ENCODE measurements around the gene CTTN.
A peak's percentile ranks its signal among the peaks of the same experiment; 100 is the strongest.

The CTTN gene

DNA sequence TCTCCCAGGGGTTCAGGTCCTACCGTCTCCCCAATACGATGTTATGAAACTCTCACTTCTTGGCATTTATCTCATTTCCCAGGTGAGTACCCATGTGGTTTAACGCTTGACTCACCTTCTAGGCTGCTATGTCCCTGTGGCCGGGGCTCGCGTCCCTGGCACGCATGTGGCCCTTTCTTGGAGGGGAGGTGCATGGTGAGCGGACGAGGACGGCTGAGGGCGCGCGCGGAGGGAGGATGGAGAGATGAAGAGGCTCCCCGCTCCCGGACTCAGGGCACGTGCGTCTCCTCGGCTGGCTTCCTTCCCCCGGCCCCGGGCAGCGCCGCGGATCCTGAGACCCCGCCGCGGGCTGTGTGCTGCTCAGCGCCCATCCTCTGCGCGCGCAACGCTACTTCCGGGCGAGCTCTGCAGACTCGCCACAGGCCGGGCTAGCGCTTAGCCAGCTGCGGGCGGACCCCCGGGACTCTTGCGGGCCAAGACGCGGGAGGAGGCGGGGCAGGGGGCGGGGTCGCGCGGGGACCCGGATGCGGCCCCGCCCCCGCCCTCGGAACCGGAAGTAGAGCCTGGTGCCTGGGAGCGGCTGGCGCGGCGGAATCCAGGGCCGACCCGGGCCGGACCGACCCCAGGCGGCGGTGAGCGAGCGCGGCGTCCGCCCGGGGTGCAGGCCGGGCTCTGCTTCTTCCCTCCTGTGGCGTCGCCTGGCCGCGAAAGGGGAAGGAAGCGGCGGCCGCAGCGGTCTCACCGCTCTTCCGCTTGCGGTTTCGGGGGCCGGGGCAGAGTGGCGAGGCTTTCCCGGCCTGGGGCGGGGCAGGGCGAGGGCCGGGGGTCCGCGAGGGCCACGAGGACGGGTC, at the start of gene CTTN:
CTTN (plus strand) TSS at position 547 of the 851 bp plus-strand sequence. CDS start 8,769 bp downstream, outside the sequence.
- DNase-seq (ENCODE audit: low read depth): peak; percentile 57

DNA sequence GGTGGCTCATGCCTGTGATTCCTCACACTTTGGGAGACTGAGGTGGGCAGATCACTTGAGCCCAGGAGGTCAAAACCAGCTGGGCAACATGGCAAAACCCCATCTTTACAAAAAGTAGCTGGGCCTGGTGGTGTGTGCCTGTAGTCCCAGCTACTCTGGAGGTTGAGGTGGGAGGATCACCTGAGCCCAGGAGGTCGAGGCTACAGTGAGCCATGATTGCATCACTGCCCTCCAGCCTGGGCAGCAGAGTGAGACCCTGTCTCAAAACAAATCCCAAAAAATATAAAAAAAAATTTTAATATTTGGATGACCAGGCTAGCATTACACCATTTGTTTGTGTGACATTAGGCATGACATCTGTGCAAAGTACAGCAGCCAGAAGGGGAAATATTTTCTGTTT, 49.7 kb upstream of the CTTN start:
- DNase-seq (ENCODE audit: low read depth): no peak

DNA sequence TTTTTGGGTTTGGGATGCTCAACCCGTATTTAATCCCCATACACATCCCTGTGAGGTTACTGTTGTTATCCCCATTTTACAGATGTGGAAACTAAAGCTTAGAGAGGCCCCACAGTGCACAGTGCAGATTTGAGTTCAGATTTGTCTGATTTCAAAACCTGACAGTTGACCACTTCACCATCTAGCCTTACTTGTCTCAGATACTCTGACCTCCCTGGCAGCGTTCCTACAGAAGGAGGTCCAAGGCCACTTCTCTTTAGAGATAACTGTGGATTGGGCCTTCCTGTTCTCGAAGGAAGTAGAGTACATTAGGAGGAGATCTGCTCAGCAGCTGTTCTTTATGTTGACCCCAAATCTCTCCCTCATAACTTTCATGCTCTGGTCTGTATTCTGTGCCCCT, 46.7 kb upstream of the CTTN start:
- no peak for DNase-seq (ENCODE audit: low read depth)

DNA sequence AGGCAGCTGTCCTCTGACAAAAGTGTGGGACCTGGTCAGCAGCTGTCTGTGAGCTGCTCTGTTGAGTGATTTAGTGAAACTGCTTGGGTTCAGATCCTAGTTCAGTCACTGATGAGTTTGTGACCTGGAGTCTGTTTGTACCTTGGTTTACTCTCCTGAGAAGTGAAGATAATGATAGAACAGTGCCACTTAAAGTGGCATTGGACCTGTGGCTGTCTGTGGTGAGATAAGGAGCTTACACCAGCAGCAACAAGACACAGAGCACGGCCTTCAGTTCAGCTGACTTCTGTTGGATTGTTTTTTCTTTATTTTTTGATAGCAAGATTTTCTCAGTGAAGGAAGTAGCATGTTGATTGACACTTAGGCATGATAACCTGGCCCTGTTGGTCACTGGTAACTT, 46.2 kb upstream of the CTTN start:
- no peak for DNase-seq (ENCODE audit: low read depth)

DNA sequence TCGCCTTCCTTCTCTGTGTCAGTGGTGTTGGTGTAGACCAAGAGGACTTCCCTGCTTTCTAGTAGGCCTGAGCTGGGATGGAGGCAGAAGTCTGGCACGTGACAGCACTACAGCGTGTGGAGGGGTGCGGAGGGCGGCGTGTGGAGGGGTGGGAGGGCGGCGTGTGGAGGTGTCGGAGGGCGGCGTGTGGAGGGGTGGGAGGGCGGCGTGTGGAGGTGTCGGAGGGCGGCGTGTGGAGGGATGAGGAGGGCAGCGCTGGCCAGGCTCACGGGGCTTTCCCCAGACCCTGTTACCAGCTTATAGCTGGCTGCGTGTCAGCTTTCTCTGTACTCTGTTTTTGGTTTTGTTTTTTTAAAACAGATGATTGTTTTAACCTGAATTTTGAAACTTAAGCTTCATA, 45.7 kb upstream of the CTTN start:
- DNase-seq (ENCODE audit: low read depth): no peak

DNA sequence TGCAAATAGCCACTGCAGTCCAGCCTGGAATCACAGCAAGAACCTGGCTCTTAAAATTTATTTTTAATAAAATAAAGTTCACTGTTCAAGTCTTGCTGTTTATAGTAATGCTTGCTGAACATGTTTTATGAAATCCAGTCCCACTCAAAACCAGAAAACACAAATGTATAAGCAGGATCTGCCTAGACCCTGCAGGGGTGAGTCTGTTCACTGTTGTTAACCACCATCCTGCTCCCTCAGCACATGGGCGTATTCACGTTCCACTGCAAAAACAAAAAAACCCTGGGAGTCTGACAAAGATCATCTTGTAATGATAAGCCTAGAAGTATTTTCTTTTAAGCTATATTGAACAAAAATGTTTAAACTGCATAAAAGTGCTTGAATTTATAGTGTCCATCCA, 45.0 kb upstream of the CTTN start:
- no peak for DNase-seq (ENCODE audit: low read depth)

DNA sequence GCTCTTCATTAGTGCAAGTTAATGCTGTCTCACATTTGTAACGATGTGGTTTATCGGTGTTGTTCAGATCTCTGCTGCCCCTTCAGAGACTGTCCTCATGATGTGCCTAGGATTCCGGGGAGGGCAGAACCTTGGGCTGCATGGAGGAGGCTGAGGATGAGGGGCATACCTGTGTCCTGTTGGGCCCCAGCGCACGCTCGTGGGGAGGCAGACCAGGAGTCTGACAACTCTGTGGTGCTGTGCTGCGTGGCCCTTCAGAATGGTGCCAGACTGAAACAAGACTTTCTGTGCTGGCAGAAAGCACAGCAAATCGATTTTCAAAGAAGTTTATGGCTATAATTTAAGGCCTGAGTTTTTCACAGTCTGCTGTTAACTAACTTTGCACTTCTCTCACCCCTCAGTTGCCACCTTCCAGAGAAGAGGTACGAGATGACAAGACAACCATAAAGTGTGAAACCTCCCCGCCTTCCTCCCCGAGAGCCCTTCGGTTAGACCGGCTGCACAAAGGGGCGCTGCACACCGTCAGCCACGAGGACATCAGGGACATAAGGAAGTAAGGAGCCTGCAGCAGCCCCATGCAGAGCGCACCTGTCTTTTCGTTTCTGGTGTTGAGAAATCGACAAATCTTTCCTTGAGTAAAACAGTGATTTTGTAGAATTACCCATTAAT, 44.3 kb upstream of the CTTN start:
- no peak for DNase-seq (ENCODE audit: low read depth)

DNA sequence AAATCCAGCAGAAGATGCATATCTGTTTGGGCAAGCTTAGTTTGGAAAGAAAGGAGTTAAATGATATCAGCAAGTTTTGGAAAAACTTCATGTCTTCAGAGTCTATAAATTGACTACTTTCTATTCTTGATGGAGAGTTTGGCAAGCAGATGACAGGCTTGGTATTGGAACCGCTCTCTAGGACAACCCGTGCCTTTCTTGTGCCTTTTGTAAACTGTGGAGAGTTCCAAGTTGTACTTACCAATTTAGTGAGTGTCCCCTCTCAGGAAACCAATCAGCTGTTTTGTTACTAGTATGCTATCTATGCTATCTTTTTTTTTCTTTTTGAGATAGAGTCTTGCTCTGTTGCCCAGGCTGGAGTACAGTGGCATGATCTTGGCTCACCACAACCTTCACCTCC, 43.7 kb upstream of the CTTN start:
- DNase-seq (ENCODE audit: low read depth): no peak

DNA sequence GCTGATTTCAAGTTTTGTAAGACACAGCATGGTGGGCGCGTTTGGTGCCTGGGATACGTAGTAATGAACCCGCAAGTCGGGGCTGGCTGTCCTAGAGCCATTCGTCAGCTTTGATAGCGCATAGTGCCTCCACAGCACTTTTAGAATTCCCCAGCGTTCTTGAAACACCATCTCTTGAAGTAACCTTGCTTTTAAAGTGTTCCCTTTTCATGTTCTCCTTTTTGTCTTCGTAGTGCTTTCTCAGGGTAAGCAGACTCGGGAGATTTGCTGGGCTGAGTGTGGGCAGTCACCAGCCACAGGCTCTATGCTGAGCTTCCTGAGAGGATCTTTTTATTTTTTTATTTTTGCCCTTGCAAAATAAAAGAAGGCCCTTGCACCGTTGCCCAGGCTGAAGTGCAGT, 39.6 kb upstream of the CTTN start:
- DNase-seq (ENCODE audit: low read depth): no peak

DNA sequence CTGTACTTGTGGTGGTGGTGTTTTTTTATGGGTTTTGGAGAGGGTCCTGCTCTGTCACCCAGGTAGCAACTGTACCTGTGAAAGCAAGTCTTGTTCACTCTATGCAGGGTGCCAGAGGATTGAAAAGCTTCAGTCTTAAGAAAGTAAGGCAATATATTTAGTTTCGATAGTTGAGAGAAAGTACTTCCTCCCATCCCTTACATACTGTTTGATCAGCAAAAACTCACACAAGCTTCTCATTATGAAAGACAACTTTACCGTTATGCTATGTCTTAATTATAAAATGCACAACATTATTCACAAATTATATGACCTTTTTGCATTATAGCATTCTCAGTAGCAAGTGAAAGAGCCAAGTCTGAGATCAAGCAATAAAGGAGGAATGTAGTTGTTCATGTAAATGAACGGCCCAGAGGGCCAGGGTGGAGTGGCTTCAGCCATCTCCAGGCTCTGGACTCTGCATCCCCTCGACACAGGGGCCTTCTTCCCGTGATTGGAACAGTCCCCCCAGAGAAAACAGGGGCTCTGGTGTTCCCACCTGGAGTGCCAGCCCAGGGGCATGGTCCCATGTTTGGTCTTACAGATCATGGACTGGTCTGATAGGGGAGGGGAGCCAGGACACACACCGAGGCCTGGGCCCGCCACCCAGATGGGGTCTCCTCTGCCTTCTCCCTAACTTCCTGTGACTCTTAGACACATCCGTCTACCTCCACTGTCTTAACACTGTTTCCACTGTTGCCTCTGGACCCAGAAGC, 38.7 kb upstream of the CTTN start:
- DNase-seq (ENCODE audit: low read depth): no peak

DNA sequence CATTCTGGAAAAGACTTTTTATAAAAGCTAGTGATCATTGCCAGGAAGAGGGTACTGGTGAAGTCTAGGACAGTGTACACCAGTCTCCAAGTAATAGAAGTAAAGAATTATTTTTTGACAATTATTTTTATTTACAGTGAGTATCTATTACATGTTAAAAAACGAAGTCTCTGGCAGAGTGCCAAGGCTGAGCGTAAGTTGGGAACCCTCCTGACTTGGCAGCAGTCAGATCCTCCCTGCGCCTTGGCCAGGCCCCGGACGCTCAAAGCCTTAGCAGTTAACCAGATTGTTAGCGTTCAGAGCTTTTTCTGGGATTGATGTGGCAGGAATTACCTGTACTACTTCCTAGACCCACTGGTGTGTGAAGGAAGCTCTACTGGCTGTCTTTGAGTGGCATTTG, 38.1 kb upstream of the CTTN start:
- DNase-seq (ENCODE audit: low read depth): no peak

DNA sequence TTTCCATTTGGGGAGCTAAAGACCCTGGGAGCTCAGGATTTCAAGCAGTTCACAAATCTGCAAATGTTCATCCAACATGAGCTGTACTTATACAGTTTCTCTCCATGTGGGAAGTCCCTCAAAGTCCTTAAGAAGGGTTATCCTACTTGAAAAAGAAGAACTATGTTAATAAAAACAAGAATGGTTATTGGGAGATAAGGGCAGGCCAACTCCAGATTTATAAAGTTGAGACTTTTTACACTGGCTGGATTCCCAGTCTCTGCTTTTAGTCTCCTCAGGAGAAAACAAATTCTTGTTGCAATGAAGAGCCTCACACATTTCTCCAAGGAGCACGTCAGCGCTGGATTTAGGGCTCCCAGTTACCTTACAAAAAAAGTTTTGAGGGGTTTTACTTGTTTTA, 34.2 kb upstream of the CTTN start:
- DNase-seq (ENCODE audit: low read depth): no peak

DNA sequence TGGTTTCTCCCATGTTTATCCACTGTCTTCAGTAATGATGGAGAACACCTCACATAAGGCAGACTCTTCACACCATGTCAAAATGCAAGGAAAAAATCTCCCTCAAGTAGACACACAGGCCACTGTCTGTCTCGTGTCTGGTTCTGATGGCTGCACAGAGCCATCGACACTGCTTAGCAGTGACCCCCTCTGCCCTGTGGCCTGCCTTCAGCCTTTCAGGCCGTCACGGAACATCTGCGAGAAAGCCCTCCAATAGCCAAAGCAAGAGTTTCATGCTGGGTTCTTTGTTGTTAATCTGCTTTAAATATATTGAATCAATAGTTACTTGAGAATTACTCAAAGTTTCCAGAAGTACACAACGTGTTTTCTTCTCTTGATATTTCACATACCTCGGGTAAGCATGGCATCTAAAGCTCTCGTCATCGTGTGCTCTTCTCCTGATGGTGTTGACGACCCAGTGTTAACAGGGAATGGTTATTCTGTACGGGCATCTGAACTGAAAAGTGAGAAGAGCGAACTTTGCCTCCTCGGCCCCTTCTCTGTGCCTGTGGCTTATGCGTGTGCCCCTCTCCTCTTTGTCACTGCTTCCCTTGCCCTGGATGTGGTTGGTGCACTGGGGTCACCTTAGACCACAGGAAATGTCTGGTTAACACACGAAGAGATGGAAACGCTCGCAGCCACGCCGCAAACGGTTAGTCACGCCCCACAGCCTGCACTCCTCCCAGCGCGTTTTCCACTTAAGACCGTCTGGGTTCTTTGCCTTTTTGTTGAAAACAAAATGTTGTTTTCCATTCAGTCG, 33.4 kb upstream of the CTTN start:
- peak; percentile 43 for DNase-seq (ENCODE audit: low read depth)

DNA sequence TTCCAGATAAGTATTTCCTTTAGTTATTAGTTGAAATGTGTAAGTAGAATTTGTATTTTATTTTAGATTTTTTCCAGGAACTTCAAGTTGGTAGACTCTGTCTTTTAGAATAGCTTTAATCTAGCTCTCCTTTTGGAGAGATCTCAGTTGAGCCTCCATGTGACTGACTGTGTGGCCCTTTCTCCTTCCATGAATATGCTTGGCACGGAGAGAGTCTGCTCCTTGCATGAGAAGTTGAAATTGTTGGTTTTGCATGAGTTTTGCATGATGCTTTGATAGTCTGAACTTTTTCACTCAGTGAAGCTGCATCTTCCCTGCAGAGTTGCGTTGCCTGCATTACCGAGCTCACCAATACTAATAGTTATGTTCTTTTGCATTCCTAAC, 32.8 kb upstream of the CTTN start:
- no peak for DNase-seq (ENCODE audit: low read depth)

DNA sequence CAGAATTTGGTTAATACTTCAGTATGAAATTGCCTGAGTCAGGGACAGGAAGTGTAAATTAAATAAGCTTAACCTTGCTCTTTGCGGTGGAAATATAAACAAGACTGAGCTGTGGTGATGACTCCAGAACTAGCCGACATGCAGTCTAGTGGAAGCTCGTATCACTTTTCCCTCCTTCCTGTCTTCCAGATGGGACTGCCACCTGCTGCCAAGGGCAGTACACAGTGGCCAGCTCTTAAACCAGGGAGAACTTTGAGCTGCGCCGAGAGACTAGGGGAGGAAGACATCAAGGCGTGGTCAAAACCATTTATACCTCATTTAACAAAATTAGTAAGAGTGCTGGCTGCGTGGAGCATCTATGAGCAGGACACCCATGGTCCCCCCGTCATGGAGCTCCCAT, 31.3 kb upstream of the CTTN start:
- no peak for DNase-seq (ENCODE audit: low read depth)

DNA sequence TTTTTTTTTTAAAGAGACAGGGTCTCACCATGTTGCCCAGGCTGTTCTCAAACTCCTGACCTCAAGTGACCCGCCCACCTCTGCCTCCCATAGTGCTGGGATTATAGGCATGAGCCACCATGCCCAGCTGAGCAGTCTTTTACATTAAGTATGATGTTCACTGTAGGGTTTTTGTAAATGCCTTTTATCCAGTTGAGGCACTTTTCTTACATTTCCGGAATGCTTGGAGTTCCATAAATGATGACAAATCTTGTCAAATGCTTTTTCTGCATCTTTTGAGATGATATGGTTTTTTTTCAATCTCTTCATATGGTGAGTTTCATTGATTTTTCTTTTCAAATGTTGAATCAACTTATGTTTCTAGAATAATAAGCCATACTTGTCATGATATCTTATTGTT, 29.4 kb upstream of the CTTN start:
- no peak for DNase-seq (ENCODE audit: low read depth)

DNA sequence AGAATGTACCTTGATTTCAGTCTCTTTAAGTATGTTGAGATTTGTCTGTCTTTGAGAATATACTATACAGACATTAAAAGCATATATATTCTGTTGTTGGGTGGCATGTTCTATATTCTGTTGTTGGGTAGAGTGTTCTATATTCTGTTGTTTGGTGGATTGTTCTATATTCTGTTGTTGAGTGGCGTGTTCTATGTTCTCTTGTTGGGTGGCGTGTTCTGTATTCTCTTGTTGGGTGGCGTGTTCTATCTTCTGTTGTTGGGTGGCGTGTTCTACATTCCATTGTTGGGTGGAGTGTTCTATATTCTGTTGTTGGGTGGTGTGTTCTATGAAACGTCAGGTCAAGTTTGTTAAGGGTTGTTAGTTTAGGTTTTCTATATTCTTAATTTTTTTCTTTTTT, 27.1 kb upstream of the CTTN start:
- DNase-seq (ENCODE audit: low read depth): no peak

DNA sequence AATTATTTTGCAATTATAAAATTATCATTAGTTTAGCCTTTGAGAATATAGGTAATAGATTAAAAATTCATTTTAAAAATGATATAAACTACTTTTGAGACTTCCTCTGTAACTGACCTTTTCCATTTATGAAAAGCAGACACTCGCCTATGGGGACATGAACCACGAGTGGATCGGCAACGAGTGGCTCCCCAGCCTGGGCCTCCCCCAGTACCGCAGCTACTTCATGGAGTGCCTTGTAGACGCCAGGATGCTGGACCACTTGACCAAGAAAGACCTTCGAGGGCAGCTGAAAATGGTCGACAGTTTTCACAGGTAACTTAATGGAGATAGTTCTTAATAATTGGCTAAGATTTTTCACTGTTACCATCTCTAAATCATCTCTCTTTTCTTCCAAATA, 26.3 kb upstream of the CTTN start:
- no peak for DNase-seq (ENCODE audit: low read depth)

DNA sequence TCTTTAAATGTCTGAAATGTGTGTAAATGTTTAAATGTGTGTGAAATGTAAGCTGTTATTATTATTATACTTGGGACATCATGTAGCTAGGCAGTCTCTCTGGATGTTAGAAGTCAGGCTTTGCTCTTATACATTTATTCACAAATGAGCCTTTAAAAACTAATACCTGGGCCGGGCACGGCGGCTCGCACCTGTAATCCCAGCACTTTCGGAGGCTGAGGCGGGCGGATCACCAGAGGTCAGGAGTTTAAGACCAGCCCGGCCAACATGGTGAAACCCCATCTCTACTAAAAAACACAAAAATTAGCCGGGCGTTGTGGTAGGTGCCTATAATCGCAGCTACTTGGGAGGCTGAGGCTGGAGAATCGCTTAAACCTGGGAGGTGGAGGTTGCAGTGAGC, 21.7 kb upstream of the CTTN start:
- DNase-seq (ENCODE audit: low read depth): no peak

DNA sequence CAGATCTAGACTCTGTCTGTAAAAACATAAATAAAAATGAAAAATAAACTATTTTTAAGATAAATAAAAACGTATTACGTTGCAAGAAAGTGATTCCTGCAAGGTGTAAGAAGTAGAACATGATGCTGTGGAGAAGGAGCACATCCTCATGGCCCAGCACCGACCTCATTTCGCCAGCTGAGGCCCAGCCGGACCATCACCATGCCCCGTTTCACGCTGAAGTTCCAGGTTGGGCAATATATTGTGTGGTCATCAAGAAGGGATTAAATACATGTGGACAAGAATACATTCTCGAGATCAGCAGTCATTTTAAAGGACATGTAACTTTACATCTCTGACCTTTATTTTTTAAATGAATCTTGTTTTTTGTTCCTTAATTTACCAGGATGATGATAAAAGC, 20.7 kb upstream of the CTTN start:
- no peak for DNase-seq (ENCODE audit: low read depth)

DNA sequence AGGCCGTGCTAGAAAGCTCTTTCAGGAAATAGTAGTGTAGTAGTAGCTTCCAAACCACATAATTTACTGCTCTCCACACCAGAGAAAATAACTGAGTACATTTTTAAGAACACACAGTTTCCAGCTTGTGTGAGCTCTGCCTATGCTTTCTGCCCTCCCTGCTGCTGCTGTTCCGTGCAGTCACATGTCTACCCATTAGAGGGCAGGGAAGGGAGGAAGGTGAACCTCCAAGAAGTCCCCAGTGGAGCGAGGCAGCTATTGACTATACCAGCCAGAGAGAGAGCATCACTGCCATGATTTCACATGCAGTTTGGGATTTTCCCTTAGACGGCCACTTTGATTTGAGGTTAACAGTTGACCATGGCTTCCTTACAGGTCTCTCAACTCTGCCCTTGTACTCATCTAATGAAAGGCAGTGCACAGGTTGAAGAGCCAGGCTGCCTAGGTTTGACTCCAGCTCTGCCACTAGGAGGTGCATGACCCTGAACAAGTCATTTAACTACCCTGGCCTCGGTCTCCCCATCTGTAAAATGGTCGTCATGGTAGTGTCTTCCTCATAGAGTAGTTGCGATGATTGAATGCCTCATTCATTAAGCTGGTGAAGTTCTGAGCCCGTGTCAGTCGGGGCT, 19.7 kb upstream of the CTTN start:
- no peak for DNase-seq (ENCODE audit: low read depth)

DNA sequence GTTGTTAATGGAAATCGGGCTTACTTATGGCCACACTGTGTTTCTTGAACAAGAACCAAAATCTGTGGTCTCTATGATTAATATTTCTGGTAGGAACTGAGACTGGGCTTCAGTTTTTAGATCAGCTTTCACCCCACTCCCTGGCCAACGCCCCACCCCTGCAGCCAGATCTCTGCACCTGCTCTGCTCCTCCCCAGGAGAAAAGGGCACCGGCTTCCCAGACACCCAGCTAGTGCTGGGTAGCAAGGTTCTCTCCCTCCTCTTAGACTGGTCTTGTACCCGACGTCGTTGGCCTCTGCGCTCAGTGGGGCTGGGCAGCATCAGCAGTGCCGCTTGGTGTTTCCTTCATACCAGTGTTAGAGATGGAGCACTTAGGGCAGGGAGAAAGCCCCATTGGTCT, 17.0 kb upstream of the CTTN start:
- no peak for DNase-seq (ENCODE audit: low read depth)

All from stimulated activated CD4-positive, alpha-beta T cell treated with anti-CD3 and anti-CD28 coated beads, Interleukin-2, amount 100 ng/mL, for 4 hours (primary cell).